ENCODE measurements around the gene ACTN1. TPM values are rescaled to one million over a fixed set of nuclear protein-coding genes. Genes with fewer than 3 reads are reported as not detected.
"Not testable (repeated sequence)": the region's sequence is repeated elsewhere in the genome, so short reads cannot be mapped to it uniquely, and the experiment has no call there.

The ACTN1 gene
- total RNA-seq, 4 donors from 2014 or later: 31.9 to 111 (median 76.1) TPM

- WGBS, 2 donors: 90 to 93% methylated on average over 6 of the region's 6 CpGs
- intact Hi-C loops (cut with DNase I; ENCODE audit: low total_unique reads): no loop called here
- TF ChIP-seq CTCF (IDR thresholded peaks at IDR 0.05) (no peak), POLR2A (IDR thresholded peaks at IDR 0.05) (no peak)
- peak in 1 of 2 donors; percentile 74 for DNase-seq (ENCODE audit: low spot score in 2 of 2)
- H3K4me3 ChIP-seq (ENCODE audit: low read depth, poor library complexity, severe bottlenecking): no peak overlapping the region
Observed at GRCh38 chr14:68853749-68854148, 125.4 kb downstream of the ACTN1 start.

- H3K4me3 ChIP-seq (ENCODE audit: low read depth, poor library complexity, severe bottlenecking); intact Hi-C loops (cut with DNase I; ENCODE audit: low total_unique reads); DNase-seq (ENCODE audit: low spot score in 2 of 2): not testable (repeated sequence)
- WGBS, 2 donors: 81 to 97% methylated on average over 7 of the region's 7 CpGs
Observed at GRCh38 chr14:68852493-68852892, 126.6 kb downstream of the ACTN1 start.

- WGBS, 2 donors: 84% methylated on average over 5 of the region's 5 CpGs
- intact Hi-C loops (cut with DNase I; ENCODE audit: low total_unique reads): no loop called here
- H3K4me3 ChIP-seq (ENCODE audit: low read depth, poor library complexity, severe bottlenecking): no peak overlapping the region
- DNase-seq (ENCODE audit: low spot score in 2 of 2): no peak
- TF ChIP-seq CTCF (IDR thresholded peaks at IDR 0.05) (no peak), POLR2A (IDR thresholded peaks at IDR 0.05) (no peak)
Observed at GRCh38 chr14:68851078-68851477, 128.0 kb downstream of the ACTN1 start.

GRCh38 chr14:68849416-68849815 lies 129.7 kb downstream of the ACTN1 start:
- H3K4me3 ChIP-seq (ENCODE audit: low read depth, poor library complexity, severe bottlenecking): no peak overlapping the region
- DNase-seq (ENCODE audit: low spot score in 2 of 2): no peak
- TF ChIP-seq POLR2A (IDR thresholded peaks at IDR 0.05): no peak
- 79 to 88% methylated on average over 3 of the region's 3 CpGs for WGBS, 2 donors
- intact Hi-C loops (cut with DNase I; ENCODE audit: low total_unique reads): no loop called here

- no peak overlapping the region for H3K4me3 ChIP-seq (ENCODE audit: low read depth, poor library complexity, severe bottlenecking)
- WGBS, 2 donors: 29 to 70% methylated on average over 1 of the region's 1 CpG
- no peak for DNase-seq (ENCODE audit: low spot score in 2 of 2)
- intact Hi-C loops (cut with DNase I; ENCODE audit: low total_unique reads): no loop called here
- no peak for TF ChIP-seq CTCF (IDR thresholded peaks at IDR 0.05)
- no peak for TF ChIP-seq POLR2A (IDR thresholded peaks at IDR 0.05)
Observed at GRCh38 chr14:68848253-68848652, 130.8 kb downstream of the ACTN1 start.

- intact Hi-C loops (cut with DNase I; ENCODE audit: low total_unique reads); DNase-seq (ENCODE audit: low spot score in 2 of 2); H3K4me3 ChIP-seq (ENCODE audit: low read depth, poor library complexity, severe bottlenecking): not testable (repeated sequence)
- 80 to 83% methylated on average over 4 of the region's 4 CpGs for WGBS, 2 donors
Observed at GRCh38 chr14:68847640-68848039, 131.5 kb downstream of the ACTN1 start.

GRCh38 chr14:68846466-68846865 lies 132.6 kb downstream of the ACTN1 start:
- WGBS, 2 donors: 72 to 80% methylated on average over 3 of the region's 3 CpGs
- intact Hi-C loops (cut with DNase I; ENCODE audit: low total_unique reads): no loop called here

More at GRCh38 chr14:68846466-68846865, 132.6 kb downstream of the ACTN1 start:
- no peak overlapping the region for H3K4me3 ChIP-seq (ENCODE audit: low read depth, poor library complexity, severe bottlenecking)
- DNase-seq (ENCODE audit: low spot score in 2 of 2): no peak
- TF ChIP-seq POLR2A (IDR thresholded peaks at IDR 0.05) (no peak), CTCF (IDR thresholded peaks at IDR 0.05) (no peak)

Measured in lower leg skin (tissue), 4 donors.